Measurements from ENCODE around the gene HOXC9.

HOXC9 gene

GRCh38 chr12:53972722-53973235, 27.2 kb upstream of the HOXC9 start, which contains the start of gene HOXC11:
HOXC11 (plus strand) TSS chr12:53973126; CDS start chr12:53973242, 116 bp downstream.
- no peak for TF ChIP-seq CTCF (IDR thresholded peaks at IDR 0.05; ENCODE audit: low read depth, low read length)
- H3K4me3 ChIP-seq (replicated peaks in 1 of 2; ENCODE audit: low read depth in 2 of 2, low read length in 2 of 2): no peak within 1 kb of the TSS
- no peak for DNase-seq (ENCODE audit: low read depth in 2 of 2)

DNA sequence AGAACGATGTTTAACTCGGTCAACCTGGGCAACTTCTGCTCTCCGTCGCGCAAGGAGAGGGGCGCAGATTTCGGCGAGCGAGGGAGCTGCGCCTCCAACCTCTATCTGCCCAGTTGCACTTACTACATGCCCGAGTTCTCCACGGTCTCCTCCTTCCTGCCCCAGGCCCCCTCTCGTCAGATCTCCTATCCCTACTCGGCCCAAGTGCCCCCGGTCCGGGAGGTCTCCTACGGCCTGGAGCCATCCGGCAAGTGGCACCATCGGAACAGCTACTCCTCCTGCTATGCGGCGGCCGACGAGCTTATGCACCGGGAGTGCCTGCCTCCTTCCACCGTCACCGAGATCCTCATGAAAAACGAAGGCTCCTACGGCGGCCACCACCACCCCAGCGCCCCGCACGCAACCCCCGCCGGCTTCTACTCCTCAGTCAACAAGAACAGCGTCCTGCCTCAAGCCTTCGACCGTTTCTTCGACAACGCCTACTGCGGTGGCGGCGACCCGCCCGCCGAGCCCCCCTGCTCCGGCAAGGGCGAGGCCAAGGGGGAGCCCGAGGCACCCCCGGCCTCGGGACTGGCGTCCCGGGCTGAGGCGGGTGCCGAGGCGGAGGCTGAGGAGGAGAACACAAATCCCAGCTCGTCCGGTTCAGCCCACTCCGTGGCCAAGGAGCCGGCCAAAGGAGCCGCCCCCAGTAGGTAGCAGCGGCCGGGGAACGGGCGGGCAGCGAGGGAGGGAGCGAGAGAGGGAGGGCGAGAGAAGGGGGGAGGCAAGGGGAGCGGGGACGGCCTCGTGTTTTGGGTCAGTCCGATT, 26.5 kb upstream of the HOXC9 start:
- no peak for TF ChIP-seq CTCF (IDR thresholded peaks at IDR 0.05; ENCODE audit: low read depth, low read length)
- H3K4me3 ChIP-seq (replicated peaks in 1 of 2; ENCODE audit: low read depth in 2 of 2, low read length in 2 of 2): no peak overlapping the region
- DNase-seq (ENCODE audit: low read depth in 2 of 2): no peak

GRCh38 chr12:53974084-53975063, 25.6 kb upstream of the HOXC9 start, which contains the start of gene HOTAIR:
HOTAIR (minus strand) TSS chr12:53974954.
- H3K4me3 ChIP-seq (replicated peaks in 1 of 2; ENCODE audit: low read depth in 2 of 2, low read length in 2 of 2): no peak within 1 kb of the TSS
- no peak for TF ChIP-seq CTCF (IDR thresholded peaks at IDR 0.05; ENCODE audit: low read depth, low read length)
- no peak for DNase-seq (ENCODE audit: low read depth in 2 of 2)

GRCh38 chr12:53975064-53975471, 24.9 kb upstream of the HOXC9 start:
- no peak overlapping the region for H3K4me3 ChIP-seq (replicated peaks in 1 of 2; ENCODE audit: low read depth in 2 of 2, low read length in 2 of 2)
- DNase-seq (ENCODE audit: low read depth in 2 of 2): no peak
- no peak for TF ChIP-seq CTCF (IDR thresholded peaks at IDR 0.05; ENCODE audit: low read depth, low read length)

DNA sequence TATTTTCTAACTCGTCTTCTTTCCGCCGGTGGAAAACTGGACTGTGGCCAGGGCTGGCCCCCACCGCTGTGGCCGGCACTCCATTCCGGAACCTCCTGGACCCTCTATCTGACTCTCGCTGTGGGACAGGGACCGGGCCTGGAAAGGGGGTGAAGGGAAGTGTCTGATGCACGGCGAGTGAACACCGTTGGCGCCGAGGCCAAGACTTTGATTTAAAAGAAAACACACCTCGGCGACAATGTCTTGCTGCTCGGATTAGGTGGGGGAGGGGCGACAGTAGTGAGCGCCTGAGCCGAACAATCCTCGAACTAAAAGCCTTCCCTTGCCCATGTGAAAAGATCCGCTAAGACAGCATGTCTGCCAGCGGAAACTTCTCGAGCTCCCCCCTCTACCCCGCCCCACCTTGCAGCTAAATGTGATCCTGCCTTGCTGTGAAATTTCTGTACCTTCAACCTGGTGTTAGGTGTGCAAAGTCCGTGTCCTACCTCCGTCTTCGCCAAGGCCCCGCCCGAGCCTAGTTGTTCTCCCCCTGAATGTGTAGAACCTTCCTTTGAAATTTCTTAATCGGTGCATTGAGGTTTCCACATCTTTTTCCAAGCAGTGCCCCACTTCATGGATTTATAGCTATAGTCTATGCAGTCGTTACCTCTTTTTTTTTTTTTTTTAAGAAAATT, 24.3 kb upstream of the HOXC9 start:
- TF ChIP-seq CTCF (IDR thresholded peaks at IDR 0.05; ENCODE audit: low read depth, low read length): no peak
- H3K4me3 ChIP-seq (replicated peaks in 1 of 2; ENCODE audit: low read depth in 2 of 2, low read length in 2 of 2): no peak overlapping the region
- no peak for DNase-seq (ENCODE audit: low read depth in 2 of 2)

DNA sequence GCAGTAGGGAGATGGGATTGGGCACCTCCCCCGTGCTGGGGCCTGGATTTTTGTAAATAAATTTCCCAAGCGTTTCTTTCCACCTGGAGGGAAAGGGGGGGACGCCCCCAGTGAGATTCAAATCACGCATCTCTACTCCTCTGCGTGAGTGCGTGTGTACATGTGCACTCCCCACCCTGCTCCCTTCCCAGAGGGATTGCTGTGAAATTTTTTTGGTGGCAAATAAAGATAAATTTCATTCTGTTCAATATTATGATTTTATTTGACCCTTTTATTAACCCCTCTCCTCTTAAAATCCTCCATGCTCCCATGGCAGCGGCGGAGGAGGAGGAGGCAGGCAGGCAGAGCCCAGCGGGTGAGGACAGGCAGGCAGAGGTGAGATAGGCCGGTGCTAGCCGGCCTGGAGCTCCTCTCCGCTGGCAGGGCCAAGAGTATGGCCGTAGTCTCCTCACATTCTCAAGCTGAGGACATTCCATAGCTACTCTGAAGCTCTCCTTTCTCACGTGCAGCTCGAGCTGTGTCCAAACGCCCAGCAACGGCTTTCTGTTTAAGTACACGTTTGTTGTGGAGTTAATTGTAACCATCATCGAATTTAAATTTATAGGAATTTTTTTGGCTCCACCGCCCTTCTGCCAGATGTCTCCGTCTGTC, 23.7 kb upstream of the HOXC9 start:
- TF ChIP-seq CTCF (IDR thresholded peaks at IDR 0.05; ENCODE audit: low read depth, low read length): no peak
- no peak for DNase-seq (ENCODE audit: low read depth in 2 of 2)
- no peak overlapping the region for H3K4me3 ChIP-seq (replicated peaks in 1 of 2; ENCODE audit: low read depth in 2 of 2, low read length in 2 of 2)
